MM.1S (cell line): ENCODE data around the gene SHF.

Source experiments
- EZH2 ChIP-seq: fragments of 300-600 bp; sonication (generic); optimal IDR thresholded peaks from 2 replicates; pipeline ENCODE3; 2017; ENCODE audit warnings: low read depth, mild to moderate bottlenecking, antibody characterized with exemption, low read length, mixed read lengths
- EZH2phosphoT487 ChIP-seq: fragments of 300-600 bp; sonication (generic); IDR thresholded peaks from 2 replicates; pipeline ENCODE4 v1.6.1; 2018; ENCODE audit warnings: antibody characterized with exemption, low read length
- TF ChIP-seq, protein P1 (sequence below): fragments of 300-600 bp; sonication (generic); IDR thresholded peaks from 2 replicates; pipeline ENCODE4 v1.5.1; 2016; ENCODE audit warnings: antibody characterized with exemption, low read length, mixed read lengths

DNA sequence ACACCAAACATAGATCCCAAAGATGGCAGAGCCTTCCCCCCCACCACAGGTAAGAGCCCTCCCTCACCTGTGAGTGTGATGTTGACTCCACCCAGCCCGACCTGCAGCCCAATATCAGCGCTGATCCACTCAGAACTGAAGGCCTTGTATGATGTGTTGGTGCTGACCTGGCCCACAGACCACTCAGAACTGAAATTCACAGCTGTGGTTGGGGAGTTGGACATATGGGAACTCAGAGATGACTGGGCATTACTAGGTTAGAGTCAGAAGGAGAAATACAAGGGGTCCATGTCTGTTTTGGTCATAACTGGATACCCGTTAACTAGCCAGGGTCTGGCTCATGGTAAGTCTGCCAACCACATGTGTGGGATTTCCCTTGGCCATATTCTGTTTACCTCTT is 66.7 kb downstream of the SHF start:
- TF ChIP-seq, protein P1, sequence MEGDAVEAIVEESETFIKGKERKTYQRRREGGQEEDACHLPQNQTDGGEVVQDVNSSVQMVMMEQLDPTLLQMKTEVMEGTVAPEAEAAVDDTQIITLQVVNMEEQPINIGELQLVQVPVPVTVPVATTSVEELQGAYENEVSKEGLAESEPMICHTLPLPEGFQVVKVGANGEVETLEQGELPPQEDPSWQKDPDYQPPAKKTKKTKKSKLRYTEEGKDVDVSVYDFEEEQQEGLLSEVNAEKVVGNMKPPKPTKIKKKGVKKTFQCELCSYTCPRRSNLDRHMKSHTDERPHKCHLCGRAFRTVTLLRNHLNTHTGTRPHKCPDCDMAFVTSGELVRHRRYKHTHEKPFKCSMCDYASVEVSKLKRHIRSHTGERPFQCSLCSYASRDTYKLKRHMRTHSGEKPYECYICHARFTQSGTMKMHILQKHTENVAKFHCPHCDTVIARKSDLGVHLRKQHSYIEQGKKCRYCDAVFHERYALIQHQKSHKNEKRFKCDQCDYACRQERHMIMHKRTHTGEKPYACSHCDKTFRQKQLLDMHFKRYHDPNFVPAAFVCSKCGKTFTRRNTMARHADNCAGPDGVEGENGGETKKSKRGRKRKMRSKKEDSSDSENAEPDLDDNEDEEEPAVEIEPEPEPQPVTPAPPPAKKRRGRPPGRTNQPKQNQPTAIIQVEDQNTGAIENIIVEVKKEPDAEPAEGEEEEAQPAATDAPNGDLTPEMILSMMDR, result no peak
- TF ChIP-seq EZH2 (no peak), EZH2phosphoT487 (no peak)
